ENCODE data around the gene TUBA4B.
A peak's percentile ranks its signal among the peaks of the same experiment; 100 is the strongest.

The TUBA4B gene

GRCh38 chr2:219218732-219219701, 34.0 kb upstream of the TUBA4B start, which contains the start of gene ABCB6:
ABCB6 (minus strand) TSS chr2:219218958; CDS start chr2:219218673, 285 bp downstream.
- DNase-seq = peak; percentile 71 to 93 (median 79)

DNA sequence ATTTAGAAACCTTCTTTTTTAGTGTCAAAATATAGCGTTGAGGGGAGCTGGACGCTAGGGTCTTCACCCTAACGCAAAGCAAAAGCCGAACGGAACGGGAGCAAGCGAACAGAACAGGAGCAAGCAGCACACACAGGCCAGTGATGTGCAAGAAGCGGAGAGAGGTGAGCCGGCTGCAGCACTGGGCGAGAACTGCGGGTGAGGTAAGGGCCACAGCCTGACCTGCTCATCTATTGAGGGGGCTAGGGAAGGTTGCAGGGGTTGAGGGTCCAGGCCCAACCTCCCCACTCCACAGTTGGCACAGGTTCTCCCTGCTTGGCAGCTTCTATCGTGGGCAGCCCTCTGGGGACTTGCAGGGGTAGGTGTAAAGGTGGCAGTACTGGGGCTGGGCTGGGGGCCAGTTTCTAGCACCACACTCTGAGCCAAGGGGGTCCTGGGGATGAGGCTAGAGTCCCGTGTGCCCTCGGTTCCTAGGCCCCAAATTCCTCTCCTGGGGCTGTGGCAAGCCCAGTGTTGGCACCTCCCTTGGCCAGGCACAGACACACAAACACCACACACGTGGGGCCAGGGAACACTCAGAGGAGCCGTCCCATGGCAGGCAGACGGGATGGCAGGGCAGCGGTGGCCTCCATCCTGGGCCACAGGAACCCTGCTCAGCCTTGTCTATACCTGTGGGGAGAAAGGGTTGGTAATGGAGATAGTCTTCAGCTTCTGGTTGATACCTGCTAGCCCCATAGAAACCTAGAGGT, 33.1 kb upstream of the TUBA4B start:
- no peak for DNase-seq

GRCh38 chr2:219220652-219221402, 32.2 kb upstream of the TUBA4B start:
- no peak for DNase-seq

DNA sequence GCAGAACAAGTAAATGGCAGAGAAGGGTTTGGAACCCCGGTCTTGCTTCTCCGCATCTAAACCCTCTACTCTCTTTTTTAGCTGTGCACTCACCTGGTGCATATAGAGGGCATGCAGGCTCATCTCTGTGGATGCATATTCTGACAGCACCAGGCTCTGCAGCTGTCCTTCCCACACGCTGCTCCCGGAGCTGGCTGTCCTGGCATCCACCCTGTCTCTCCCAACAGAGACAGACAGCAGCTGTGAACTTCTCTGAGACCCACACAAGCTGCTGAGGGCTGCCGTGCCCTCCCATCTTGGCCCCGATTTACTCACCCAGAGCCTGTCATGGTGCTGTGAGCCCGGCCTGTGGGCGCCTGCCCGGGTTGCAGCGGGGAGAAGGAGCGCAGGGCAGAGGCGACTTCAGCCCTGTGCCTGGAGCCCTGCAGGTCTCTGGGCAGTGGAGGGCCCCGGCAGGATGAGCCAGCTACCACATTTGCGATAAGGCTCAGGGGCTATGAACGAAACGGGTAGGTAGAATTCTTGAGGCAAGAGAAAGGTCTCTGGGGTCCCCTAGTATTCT, 31.0 kb upstream of the TUBA4B start:
- no peak for DNase-seq

GRCh38 chr2:219223831-219224610, 29.0 kb upstream of the TUBA4B start:
- no peak for DNase-seq

GRCh38 chr2:219225350-219225749, 27.7 kb upstream of the TUBA4B start:
- no peak for DNase-seq

GRCh38 chr2:219228041-219228910, 24.8 kb upstream of the TUBA4B start:
- DNase-seq = no peak

- no peak for DNase-seq
These were observed 24.1 kb upstream of the TUBA4B start for GRCh38 chr2:219228911-219229304.

GRCh38 chr2:219229305-219230058, 23.6 kb upstream of the TUBA4B start, which contains the start of the genes ANKZF1 and ATG9A:
ANKZF1 (plus strand) TSS chr2:219229806; CDS start chr2:219230258, 452 bp downstream.
ATG9A (minus strand) TSS chr2:219229636; CDS start chr2:219228024, 1,612 bp downstream.
- peak; percentile 90 to 99 (median 98) for DNase-seq

- DNase-seq = peak in 1 of 5 experiments; percentile 60
These were observed 22.9 kb upstream of the TUBA4B start for GRCh38 chr2:219230059-219230540.

GRCh38 chr2:219234331-219234730, 18.7 kb upstream of the TUBA4B start:
- no peak for DNase-seq

DNA sequence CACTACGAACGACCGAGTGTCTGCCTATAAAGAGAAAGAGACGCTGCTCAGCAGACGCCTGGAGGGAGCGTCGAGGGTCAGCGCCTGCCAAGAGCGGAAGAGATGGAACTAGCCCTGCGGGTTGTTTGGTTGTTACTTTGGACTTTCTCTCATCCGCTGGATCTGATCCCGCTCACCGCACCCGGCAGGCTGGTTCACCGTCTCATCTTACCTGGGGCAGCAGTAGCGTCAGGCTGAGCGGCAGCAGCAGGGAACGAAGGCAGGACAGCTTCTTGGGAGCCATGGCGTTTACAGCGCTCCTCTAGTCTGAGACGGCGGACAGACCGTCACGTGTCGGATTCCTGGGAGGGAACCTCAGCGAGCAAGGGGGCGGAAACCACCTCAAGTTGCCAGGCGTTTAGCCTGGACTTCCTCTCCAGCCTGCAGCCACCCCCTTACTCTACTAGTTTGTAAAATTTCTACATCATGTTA, 9.7 kb upstream of the TUBA4B start:
- no peak for DNase-seq

DNA sequence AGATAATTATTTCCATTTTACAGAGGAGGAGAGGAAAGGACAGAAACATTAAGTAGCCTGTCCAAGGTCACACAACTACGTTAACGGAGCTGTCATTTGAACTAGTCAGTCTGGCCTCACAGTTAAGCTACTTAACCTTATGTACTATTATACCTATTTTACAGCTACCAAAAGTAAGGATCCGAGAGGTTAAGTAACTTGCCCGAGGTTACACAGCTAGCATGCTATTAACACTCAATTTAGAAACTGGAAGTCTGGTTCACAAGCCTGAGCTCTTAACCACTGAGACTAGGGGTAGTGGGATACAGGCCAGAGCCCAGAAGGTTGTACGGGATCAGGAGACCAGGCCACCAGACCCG, 8.3 kb upstream of the TUBA4B start:
- no peak for DNase-seq

DNA sequence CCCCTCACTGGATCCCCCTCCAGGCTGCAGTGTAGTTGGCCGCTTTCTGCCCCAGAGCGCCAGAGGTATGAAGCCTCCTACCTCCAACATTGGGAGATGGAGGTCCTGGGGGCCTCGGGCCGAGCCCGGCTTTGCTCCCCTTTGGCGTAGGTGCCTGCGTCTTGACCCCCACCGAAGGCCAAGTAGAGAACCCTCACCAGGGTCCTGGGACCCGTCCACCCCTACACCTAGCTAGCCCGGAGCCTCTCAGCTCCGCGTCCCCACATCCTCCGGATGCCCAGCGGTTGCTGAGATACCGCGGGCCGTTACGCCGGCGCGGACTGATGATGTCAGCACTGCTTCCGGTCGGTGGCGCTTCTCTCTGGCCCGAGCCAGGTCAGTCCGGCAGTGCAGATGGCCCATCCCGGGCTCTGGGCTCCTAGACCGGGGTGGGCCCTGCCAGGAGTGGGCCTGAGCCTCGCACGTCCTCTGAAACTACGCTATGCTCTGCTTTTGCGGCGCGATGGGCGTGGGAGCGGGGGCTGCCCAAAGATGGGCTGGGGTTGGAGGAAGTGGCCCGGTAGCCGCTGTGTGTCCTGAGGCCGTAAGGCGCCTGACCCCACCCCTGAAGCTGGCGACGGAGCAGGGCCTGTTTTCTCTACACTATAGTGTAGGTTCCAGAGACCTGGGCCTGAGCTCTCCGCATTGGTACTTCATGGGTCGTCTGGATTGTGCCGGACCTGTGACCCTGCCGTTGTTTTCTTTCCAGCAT, 7.7 kb upstream of the TUBA4B start, which contains the start of the genes GLB1L and STK16:
GLB1L (minus strand) TSS at position 297 of the 751 bp plus-strand sequence. CDS start 1,871 bp downstream, outside the sequence.
STK16 (plus strand) TSS at position 332 of the 751 bp plus-strand sequence. CDS start 521 bp downstream, outside the sequence.
- peak; percentile 65 to 94 (median 79) for DNase-seq

DNA sequence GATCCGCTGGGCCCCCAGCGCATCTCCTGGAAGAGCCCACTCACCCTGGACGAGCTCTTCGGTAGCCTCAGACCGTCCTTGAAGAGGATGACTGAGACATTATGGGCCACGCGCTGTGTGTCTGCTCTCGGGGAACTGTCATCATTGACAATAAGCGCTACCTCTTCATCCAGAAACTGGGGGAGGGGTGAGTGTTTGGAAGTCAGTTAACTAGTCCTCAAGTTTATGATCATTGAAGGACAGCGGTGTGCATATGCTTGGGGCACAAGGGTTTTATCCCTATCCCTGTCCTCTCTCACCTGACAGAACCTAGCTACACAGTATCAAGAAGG, 7.2 kb upstream of the TUBA4B start:
- peak in 1 of 5 experiments; percentile 51 for DNase-seq

- no peak for DNase-seq
These were observed 6.5 kb upstream of the TUBA4B start for GRCh38 chr2:219246559-219246958.

DNA sequence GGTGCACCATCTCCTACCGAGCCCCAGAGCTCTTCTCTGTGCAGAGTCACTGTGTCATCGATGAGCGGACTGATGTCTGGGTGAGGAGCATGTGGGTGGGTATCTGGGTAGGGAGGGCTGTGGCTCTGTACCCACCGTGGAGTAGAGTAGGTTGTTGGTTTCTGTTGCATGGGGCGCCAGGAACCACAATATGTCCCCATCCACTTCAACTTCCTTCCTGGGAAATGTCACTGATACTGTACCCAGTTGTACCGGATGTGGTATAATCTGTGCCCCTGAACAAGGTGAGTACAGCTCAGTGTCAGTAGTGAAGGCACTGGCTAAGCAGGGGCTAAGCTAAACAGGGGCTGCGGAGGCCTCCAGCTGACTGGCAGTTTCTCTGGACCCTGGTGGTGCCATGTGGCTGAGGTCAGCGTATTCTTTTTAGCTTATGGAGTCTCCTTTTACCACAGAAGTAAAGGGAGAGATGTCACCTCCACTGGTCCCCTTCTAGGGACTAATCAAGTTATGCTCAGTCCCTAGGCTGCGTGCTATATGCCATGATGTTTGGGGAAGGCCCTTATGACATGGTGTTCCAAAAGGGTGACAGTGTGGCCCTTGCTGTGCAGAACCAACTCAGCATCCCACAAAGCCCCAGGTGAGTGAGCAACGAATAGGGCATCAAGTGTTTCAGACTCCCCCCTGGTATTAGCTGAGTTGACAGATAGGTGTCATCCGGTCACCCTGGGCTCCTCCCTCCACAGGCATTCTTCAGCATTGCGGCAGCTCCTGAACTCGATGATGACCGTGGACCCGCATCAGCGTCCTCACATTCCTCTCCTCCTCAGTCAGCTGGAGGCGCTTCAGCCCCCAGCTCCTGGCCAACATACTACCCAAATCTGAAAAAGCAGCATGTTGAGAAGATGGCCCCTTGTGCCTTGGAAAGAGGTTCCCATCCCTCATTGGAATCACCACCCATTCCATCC, 5.1 kb upstream of the TUBA4B start:
- peak in 4 of 5 experiments; percentile 48 to 98 (median 69) for DNase-seq
